Endodermal cell (in vitro differentiated cells): ENCODE data around the gene CD300E. TPM values are rescaled to one million over a fixed set of nuclear protein-coding genes. Genes with fewer than 3 reads are reported as not detected.

ENCODE experiments used
- DNase-seq: peaks from one replicate; pipeline ENCODE4 v3.0.0-alpha.2; 2017
- H3K27ac ChIP-seq: 2 replicates; pipeline ENCODE4 v1.5.1; 2013; ENCODE audit warnings: mild to moderate bottlenecking, low read depth, low read length, moderate library complexity
- H3K27me3 ChIP-seq: 2 replicates; pipeline ENCODE4 v1.6.1; 2013; ENCODE audit warnings: mild to moderate bottlenecking, low read length, moderate library complexity; ENCODE audit not compliant: insufficient read depth, control insufficient read depth, poor library complexity, severe bottlenecking
- H3K36me3 ChIP-seq: 2 replicates; pipeline ENCODE4 v1.7.0; 2013; ENCODE audit warnings: mild to moderate bottlenecking, low read length, moderate library complexity; ENCODE audit not compliant: control insufficient read depth, insufficient read depth
- H3K4me1 ChIP-seq: one replicate; pipeline ENCODE4 v1.7.0; 2013; ENCODE audit warnings: low read length; ENCODE audit not compliant: control insufficient read depth, insufficient read depth
- H3K4me3 ChIP-seq: 2 replicates; pipeline ENCODE4 v1.5.1; 2013; ENCODE audit warnings: mild to moderate bottlenecking, low read length, moderate library complexity
- H3K9ac ChIP-seq: 2 replicates; pipeline ENCODE4 v1.6.1; 2013; ENCODE audit warnings: mild to moderate bottlenecking, low read length, moderate library complexity; ENCODE audit not compliant: poor library complexity, severe bottlenecking; ENCODE audit errors: extremely low read depth
- H3K9me3 ChIP-seq: 2 replicates; pipeline ENCODE4 v1.6.1; 2013; ENCODE audit warnings: mild to moderate bottlenecking, low read length, moderate library complexity; ENCODE audit not compliant: control insufficient read depth
- H3K27ac Mint-ChIP-seq: 2 replicates; pipeline ENCODE4 v1.8.0; 2020; ENCODE audit warnings: mixed read lengths
- H3K27me3 Mint-ChIP-seq: 2 replicates; pipeline ENCODE4 v1.8.0; 2021; ENCODE audit warnings: mild to moderate bottlenecking, mixed read lengths; ENCODE audit not compliant: insufficient read depth
- H3K36me3 Mint-ChIP-seq: 2 replicates; pipeline ENCODE4 v1.8.0; 2020; ENCODE audit warnings: low read depth, mixed read lengths
- H3K4me1 Mint-ChIP-seq: 2 replicates; pipeline ENCODE4 v1.8.0; 2020; ENCODE audit warnings: mixed read lengths
- H3K4me3 Mint-ChIP-seq: 2 replicates; pipeline ENCODE4 v1.8.0; 2020; ENCODE audit warnings: mild to moderate bottlenecking, moderate library complexity, mixed read lengths
- H3K9me3 Mint-ChIP-seq: 2 replicates; pipeline ENCODE4 v1.8.0; 2020; ENCODE audit warnings: mild to moderate bottlenecking, mixed read lengths
- WGBS, 2 experiments: methylation state at CpG; one replicate each; pipeline versions ENCODE4 v1.1.5 to v1.1.7; 2013; ENCODE audit warnings: missing lambda C conversion rate in 2 of 2, mixed read lengths in 1 of 2; ENCODE audit not compliant: insufficient coverage in 1 of 2, insufficient read length in 1 of 2; 5-methylcytosine and 5-hydroxymethylcytosine counted together
- total RNA-seq, 2 donors: library from RNA; stranded (reverse); fragmentation: NEBNext Ultra II Directional in 1 of 2; extraction: Animal tissue kit (Norgen Biotek cat#: 25700) in 1 of 2; gene quantifications; 2 replicates in 1 of 2; 3 replicates in 1 of 2; pipeline ENCODE4 v1.2.1, GENCODE V29; 2021
- TF ChIP-seq, protein P1 (sequence below): fragments of 200-600 bp; sonication (generic); conservative IDR thresholded peaks from 2 replicates; pipeline ENCODE4 v1.5.0; 2021; ENCODE audit warnings: antibody characterized with exemption, mild to moderate bottlenecking

CD300E gene
- total RNA-seq, 2 donors from 2014 or later: 0.75 to 1.5 TPM

DNA sequence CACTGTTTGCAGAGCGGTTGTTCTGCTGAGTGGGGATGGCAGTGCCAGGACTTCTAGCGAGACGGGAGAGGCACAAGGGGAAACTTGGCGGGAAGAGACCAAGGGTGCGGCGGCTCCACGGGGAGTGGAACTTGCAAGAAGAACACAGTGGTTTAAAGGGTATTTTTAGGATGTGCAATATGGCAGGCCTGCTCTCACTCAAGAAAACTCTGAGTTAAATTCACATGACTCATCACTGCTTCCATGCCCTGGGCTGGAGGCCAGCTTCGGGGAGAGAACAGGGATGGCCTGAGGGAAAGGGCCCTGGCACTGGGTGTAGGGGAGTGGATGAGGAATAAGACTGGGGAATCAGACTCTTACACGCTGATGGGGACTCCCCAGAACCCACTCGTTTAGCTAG lies 18.2 kb downstream of the CD300E start:
- no peaks in the 10 kb centered on the region for H3K27me3 Mint-ChIP-seq
- TF ChIP-seq, protein P1, sequence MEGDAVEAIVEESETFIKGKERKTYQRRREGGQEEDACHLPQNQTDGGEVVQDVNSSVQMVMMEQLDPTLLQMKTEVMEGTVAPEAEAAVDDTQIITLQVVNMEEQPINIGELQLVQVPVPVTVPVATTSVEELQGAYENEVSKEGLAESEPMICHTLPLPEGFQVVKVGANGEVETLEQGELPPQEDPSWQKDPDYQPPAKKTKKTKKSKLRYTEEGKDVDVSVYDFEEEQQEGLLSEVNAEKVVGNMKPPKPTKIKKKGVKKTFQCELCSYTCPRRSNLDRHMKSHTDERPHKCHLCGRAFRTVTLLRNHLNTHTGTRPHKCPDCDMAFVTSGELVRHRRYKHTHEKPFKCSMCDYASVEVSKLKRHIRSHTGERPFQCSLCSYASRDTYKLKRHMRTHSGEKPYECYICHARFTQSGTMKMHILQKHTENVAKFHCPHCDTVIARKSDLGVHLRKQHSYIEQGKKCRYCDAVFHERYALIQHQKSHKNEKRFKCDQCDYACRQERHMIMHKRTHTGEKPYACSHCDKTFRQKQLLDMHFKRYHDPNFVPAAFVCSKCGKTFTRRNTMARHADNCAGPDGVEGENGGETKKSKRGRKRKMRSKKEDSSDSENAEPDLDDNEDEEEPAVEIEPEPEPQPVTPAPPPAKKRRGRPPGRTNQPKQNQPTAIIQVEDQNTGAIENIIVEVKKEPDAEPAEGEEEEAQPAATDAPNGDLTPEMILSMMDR: no peak
- no peak overlapping the region for H3K27ac ChIP-seq

DNA sequence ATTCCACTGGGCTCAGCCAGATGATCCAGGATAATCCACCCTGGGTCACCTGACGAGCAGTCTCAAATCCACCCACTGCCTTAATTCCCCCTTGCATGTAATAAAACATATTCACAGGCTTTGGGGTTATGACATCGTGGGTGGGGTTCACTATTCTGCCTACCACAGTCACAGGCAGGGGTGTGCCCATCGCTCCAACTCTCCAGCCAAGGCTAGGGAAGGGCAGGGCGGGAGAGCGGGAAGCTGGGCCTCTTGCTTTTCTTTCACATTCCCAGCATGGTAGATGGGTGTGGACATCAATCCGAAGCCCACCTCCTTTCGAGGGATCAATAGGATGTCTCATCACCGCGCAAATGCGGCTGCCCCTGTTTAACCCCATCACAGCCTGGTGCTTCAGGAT lies 18.8 kb downstream of the CD300E start:
- H3K9me3 ChIP-seq: no peaks in the 10 kb centered on the region
- H3K4me3 Mint-ChIP-seq: no peak overlapping the region
- H3K4me3 ChIP-seq: no peak overlapping the region
- WGBS, 2 experiments: 87 to 91% methylated on average over 10 of the region's 10 CpGs
- peaks cover 8% of the 10 kb centered on the region for H3K27me3 ChIP-seq
- no peak overlapping the region for H3K27ac Mint-ChIP-seq
- H3K9me3 Mint-ChIP-seq: no peaks in the 10 kb centered on the region
- no peaks in the 10 kb centered on the region for H3K36me3 Mint-ChIP-seq
- H3K27me3 Mint-ChIP-seq: no peaks in the 10 kb centered on the region
- no peak overlapping the region for H3K9ac ChIP-seq
- no peaks in the 10 kb centered on the region for H3K4me1 Mint-ChIP-seq
- DNase-seq: no peak
- no peak overlapping the region for H3K27ac ChIP-seq
- H3K36me3 ChIP-seq: no peaks in the 10 kb centered on the region
- H3K4me1 ChIP-seq: no peaks in the 10 kb centered on the region
- TF ChIP-seq, protein P1: no peak

More for the DNA sequence above, 18.2 kb downstream of the CD300E start:
- Histone ChIP-seq H3K9me3 (no peaks in the 10 kb centered on the region), H3K27me3 (peaks cover 8% of the 10 kb centered on the region), H3K4me3 (no peak overlapping the region), H3K9ac (no peak overlapping the region), H3K4me1 (no peaks in the 10 kb centered on the region), H3K36me3 (no peaks in the 10 kb centered on the region)
- no peak overlapping the region for H3K27ac Mint-ChIP-seq
- H3K4me1 Mint-ChIP-seq: no peaks in the 10 kb centered on the region
- no peaks in the 10 kb centered on the region for H3K9me3 Mint-ChIP-seq
- WGBS, 2 experiments: 82 to 88% methylated on average over 4 to 10 of the region's 10 CpGs
- H3K36me3 Mint-ChIP-seq: no peaks in the 10 kb centered on the region
- no peak overlapping the region for H3K4me3 Mint-ChIP-seq
- no peak for DNase-seq

DNA sequence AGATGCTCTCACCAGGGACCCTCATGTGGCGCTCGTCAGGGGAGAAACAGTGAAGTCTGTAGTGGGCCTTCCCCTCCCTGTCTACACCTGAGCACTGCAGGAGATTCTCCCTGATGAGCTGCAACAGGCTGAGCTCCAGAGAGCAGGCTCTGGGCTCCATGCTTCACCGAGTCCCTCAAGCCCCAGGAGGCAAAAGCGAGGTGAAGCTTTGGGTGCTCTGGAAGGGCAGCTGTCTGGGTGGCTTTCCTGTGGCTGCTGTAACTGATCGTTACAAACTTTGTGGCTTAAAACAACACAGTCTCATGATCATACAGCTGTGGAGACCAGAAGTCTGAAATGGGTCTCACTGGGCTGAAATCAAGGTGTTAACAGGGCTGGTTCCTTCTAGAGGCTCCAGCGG lies 19.3 kb downstream of the CD300E start:
- H3K4me1 ChIP-seq: no peaks in the 10 kb centered on the region
- 86 to 90% methylated on average over 5 to 6 of the region's 6 CpGs for WGBS, 2 experiments
- no peak overlapping the region for H3K4me3 ChIP-seq
- H3K36me3 ChIP-seq: no peaks in the 10 kb centered on the region
- no peaks in the 10 kb centered on the region for H3K9me3 ChIP-seq
- H3K27ac ChIP-seq: no peak overlapping the region
- no peak for DNase-seq
- Mint-ChIP-seq H3K4me3 (no peak overlapping the region), H3K27ac (no peak overlapping the region), H3K36me3 (no peaks in the 10 kb centered on the region), H3K4me1 (no peaks in the 10 kb centered on the region), H3K27me3 (no peaks in the 10 kb centered on the region), H3K9me3 (no peaks in the 10 kb centered on the region)
- no peak overlapping the region for H3K9ac ChIP-seq
- H3K27me3 ChIP-seq: peaks cover 3% of the 10 kb centered on the region
- TF ChIP-seq, protein P1: no peak
